GM12872 (cell line): ENCODE data around the gene RFESD.

Experiments
- CTCF ChIP-seq: IDR thresholded peaks from 3 replicates; pipeline ENCODE4 v1.5.1; 2011; ENCODE audit warnings: low read depth, mild to moderate bottlenecking, low read length, moderate library complexity; ENCODE audit not compliant: insufficient read depth

The RFESD gene

GRCh38 chr5:95652849-95653248, 6.3 kb downstream of the RFESD start:
- TF ChIP-seq CTCF = no peak

GRCh38 chr5:95654196-95654595, 7.6 kb downstream of the RFESD start:
- no peak for TF ChIP-seq CTCF

GRCh38 chr5:95655575-95655974, 9.0 kb downstream of the RFESD start:
- TF ChIP-seq CTCF = no peak

GRCh38 chr5:95660060-95660459, 13.5 kb downstream of the RFESD start:
- TF ChIP-seq CTCF = no peak

GRCh38 chr5:95662946-95663345, 16.4 kb downstream of the RFESD start:
- no peak for TF ChIP-seq CTCF

GRCh38 chr5:95664204-95664786, 17.7 kb downstream of the RFESD start:
- TF ChIP-seq CTCF = peak; percentile 73

GRCh38 chr5:95667061-95667618, 20.6 kb downstream of the RFESD start:
- no peak for TF ChIP-seq CTCF
